HepG2 (cell line): ENCODE results near the gene COMMD2. TPM values are rescaled to one million over a fixed set of nuclear protein-coding genes. Genes with fewer than 3 reads are reported as not detected.
A peak's percentile ranks its signal among the peaks of the same experiment; 100 is the strongest.

Source experiments
- ATAC-seq: fragments of 200-7000 bp; cut with Tn5 transposase; 3 replicates; pipeline ENCODE4 v1.9.1; 2020; ENCODE audit warnings: mild to moderate bottlenecking, moderate library complexity
- BruUV-seq: library from RNA; stranded (reverse); fragments of 400-500 nt; replicated peaks from 2 replicates; lab custom pipeline; 2021; lab: Mats Ljungman, UMichigan
- CTCF ChIA-PET: fragments of 300-600 bp; formaldehyde crosslinking; extraction: SDS; loops from one replicate; lab custom pipeline; 2021; ENCODE audit warnings: low total read pairs, inconsistent platforms, low intra/inter-chr PET ratio; lab: Yijun Ruan, JAX
- POLR2A ChIA-PET: fragments of 350-600 bp; sonication (Branson Sonifier 250); formaldehyde crosslinking; loops from one replicate; lab custom pipeline; 2020; ENCODE audit warnings: antibody characterized with exemption, inconsistent platforms; lab: Yijun Ruan, JAX
- DNase-seq: peaks from one replicate; pipeline ENCODE4 v3.0.0-alpha.2; 2015; ENCODE audit warnings: low spot score
- FAIRE-seq: peaks from 3 replicates; lab custom pipeline; 2011; peaks lifted over from hg19 to GRCh38; lab: Jason Lieb, UNC
- H2AFZ ChIP-seq: one replicate; pipeline ENCODE4 v1.6.1; 2011; ENCODE audit warnings: low read length, inconsistent platforms
- H3K27ac ChIP-seq: fragments of 300-600 bp; 3 replicates; pipeline ENCODE4 v1.8.0; 2011; ENCODE audit warnings: mixed run types, mild to moderate bottlenecking, mixed read lengths, low read length, inconsistent platforms; ENCODE audit not compliant: insufficient read depth; ENCODE audit errors: extremely low read length
- H3K27me3 ChIP-seq, 2 experiments: fragments of 200-600 bp in 1 of 2; 2 replicates in 1 of 2; 3 replicates in 1 of 2; pipeline versions ENCODE4 v1.6.0 to v1.8.0; 2011; ENCODE audit warnings: low read length in 2 of 2, mild to moderate bottlenecking in 2 of 2, moderate library complexity in 2 of 2, inconsistent platforms in 1 of 2; ENCODE audit not compliant: insufficient read depth in 2 of 2, control insufficient read depth in 1 of 2
- H3K36me3 ChIP-seq, 2 experiments: fragments of 200-600 bp in 1 of 2; replicated peaks in 1 of 2; 2 replicates in 1 of 2; 3 replicates in 1 of 2; pipeline versions ENCODE4 v1.5.1 to v1.8.0; 2011; ENCODE audit warnings: low read length in 2 of 2, inconsistent platforms in 1 of 2; ENCODE audit not compliant: insufficient read depth in 2 of 2, control insufficient read depth in 1 of 2
- H3K4me1 ChIP-seq: 2 replicates; pipeline ENCODE4 v1.5.1; 2012; ENCODE audit warnings: low read length, inconsistent platforms; ENCODE audit not compliant: insufficient read depth
- H3K4me2 ChIP-seq: 2 replicates; pipeline ENCODE4 v1.6.0; 2011; ENCODE audit warnings: low read depth, low read length, inconsistent platforms
- H3K4me3 ChIP-seq, 3 experiments: fragments of 200-600 bp in 1 of 3; sonication (generic), shearing (Covaris generic) in 1 of 3; replicated peaks in 1 of 3; 2 replicates each; pipeline ENCODE4 v1.5.1; 2011 to 2016; ENCODE audit warnings: low read length in 3 of 3, inconsistent platforms in 2 of 3, low read depth in 2 of 3, mild to moderate bottlenecking in 2 of 3, control low read depth in 1 of 3, mixed read lengths in 1 of 3; ENCODE audit not compliant: insufficient read depth in 1 of 3
- H3K79me2 ChIP-seq: one replicate; pipeline ENCODE4 v1.6.1; 2011; ENCODE audit warnings: low read length, inconsistent platforms; ENCODE audit not compliant: insufficient read depth
- H3K9ac ChIP-seq: 2 replicates; pipeline ENCODE4 v1.6.0; 2011; ENCODE audit warnings: mild to moderate bottlenecking, low read depth, low read length, inconsistent platforms; ENCODE audit not compliant: insufficient read depth
- H3K9me3 ChIP-seq: 2 replicates; pipeline ENCODE4 v1.5.1; 2012; ENCODE audit warnings: mild to moderate bottlenecking, low read length
- H4K20me1 ChIP-seq: 2 replicates; pipeline ENCODE4 v1.6.0; 2011; ENCODE audit warnings: inconsistent platforms, mild to moderate bottlenecking, low read length, moderate library complexity; ENCODE audit not compliant: insufficient read depth
- HMG20B ChIP-seq: conservative IDR thresholded peaks from 2 replicates; pipeline ENCODE4 v1.6.1; 2016; ENCODE audit warnings: missing genetic modification reagents, missing compliant biosample characterization
- HNRNPL ChIP-seq: fragments of 200-400 bp; formaldehyde crosslinking; IDR thresholded peaks from 2 replicates; pipeline ENCODE4 v1.6.1; 2017; ENCODE audit warnings: mild to moderate bottlenecking, low read depth, low read length
- RBFOX2 ChIP-seq: fragments of 200-400 bp; formaldehyde crosslinking; IDR thresholded peaks from 2 replicates; pipeline ENCODE4 v1.6.1; 2017; ENCODE audit warnings: low read depth, mild to moderate bottlenecking, low read length
- TMF1 ChIP-seq: sonication (generic); formaldehyde crosslinking; IDR thresholded peaks from 2 replicates; pipeline ENCODE4 v1.8.1; 2022; ENCODE audit warnings: low read depth, missing genetic modification reagents
- ZNF138 ChIP-seq: sonication (generic); formaldehyde crosslinking; IDR thresholded peaks from 2 replicates; pipeline ENCODE4 v1.5.0; 2020; ENCODE audit warnings: mild to moderate bottlenecking, low read depth, missing genetic modification reagents
- ZNF225 ChIP-seq: sonication (generic); formaldehyde crosslinking; IDR thresholded peaks from 2 replicates; pipeline ENCODE4 v1.4.0; 2020; ENCODE audit warnings: mild to moderate bottlenecking, missing genetic modification reagents
- ZNF337 ChIP-seq: sonication (generic); formaldehyde crosslinking; IDR thresholded peaks from 2 replicates; pipeline ENCODE4 v1.5.1; 2020; ENCODE audit warnings: missing genetic modification reagents, low read depth, mild to moderate bottlenecking, borderline replicate concordance
- WGBS: methylation state at CpG from one replicate; pipeline ENCODE4 v1.1.6; 2017; ENCODE audit warnings: low lambda C conversion rate; 5-methylcytosine and 5-hydroxymethylcytosine counted together
- in situ Hi-C: cut with HindIII; loops from 2 replicates; pipeline ENCODE4 v1.10.0; 2017; ENCODE audit warnings: low pct_unique_long_range_greater_than_20kb; ENCODE audit not compliant: extremely low pct_ligation_motif_present
- intact Hi-C: fragments of 100-400 bp; cut with micrococcal nuclease; formaldehyde crosslinking; loops from one replicate; pipeline ENCODE4 v1.10.0; 2022; ENCODE audit not compliant: unreplicated experiment
- polyA plus RNA-seq, 8 experiments: library from polyadenylated mRNA; depleted of rRNA in 3 of 8; stranded (reverse) in 7 of 8; unstranded in 1 of 8; fragments of >200 nt; fragmentation: Illumina TruSeq in 4 of 8; extraction: Trizol in 4 of 8; gene quantifications; 2 replicates each; pipeline versions ENCODE4 v1.2.1 to v1.2.3, GENCODE V29; 2011 to 2016; ENCODE audit warnings: low read depth in 4 of 8, missing spikeins in 1 of 8, mixed read lengths in 1 of 8; ENCODE audit not compliant: insufficient read depth in 1 of 8
- total RNA-seq, 5 experiments: library from RNA; depleted of rRNA; stranded (reverse); fragments of >200 nt; fragmentation: Illumina TruSeq; extraction: Trizol; gene quantifications; 2 replicates each; pipeline ENCODE4 v1.2.3, GENCODE V29; 2016; ENCODE audit warnings: low read depth in 1 of 5
- TF ChIP-seq, protein P1 (sequence below): sonication (generic); formaldehyde crosslinking; IDR thresholded peaks from 2 replicates; pipeline ENCODE4 v1.8.1; 2022; ENCODE audit warnings: low read depth, mild to moderate bottlenecking, missing genetic modification reagents
- TF ChIP-seq, protein P2 (sequence below): sonication (generic); formaldehyde crosslinking; IDR thresholded peaks from 2 replicates; pipeline ENCODE4 v1.4.0; 2020; ENCODE audit warnings: missing genetic modification reagents
- TF ChIP-seq, protein P3 (sequence below): sonication (generic); formaldehyde crosslinking; IDR thresholded peaks from 2 replicates; pipeline ENCODE4 v1.5.0; 2020; ENCODE audit warnings: mild to moderate bottlenecking, low read depth, missing genetic modification reagents, borderline replicate concordance

COMMD2 gene
- total and polyA plus RNA-seq, 2 of the 13 experiments (the other 11 are each of a cell fraction or from before 2014, with no cell fraction given), result 33.0 to 57.6 TPM

DNA sequence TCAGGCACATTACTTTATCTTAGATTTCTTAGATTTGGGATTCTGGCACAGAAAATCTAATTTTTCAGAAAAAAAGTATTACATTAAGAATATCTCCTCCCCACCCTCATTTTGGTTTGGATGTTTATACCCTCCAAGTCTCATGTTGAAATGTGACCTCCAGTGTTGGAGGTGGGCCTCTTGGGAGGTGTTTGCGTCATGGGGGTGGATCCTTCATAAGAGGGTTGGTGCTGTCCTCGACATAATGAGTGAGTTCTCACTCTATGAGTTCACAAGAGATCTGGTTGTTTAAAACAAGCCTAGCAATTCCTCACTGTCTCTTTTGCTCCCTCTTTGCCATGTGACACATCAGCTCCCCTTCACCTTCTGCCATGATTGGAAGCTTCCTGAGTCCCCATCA is 48.8 kb downstream of the COMMD2 start (continued):
- TF ChIP-seq, protein P1, sequence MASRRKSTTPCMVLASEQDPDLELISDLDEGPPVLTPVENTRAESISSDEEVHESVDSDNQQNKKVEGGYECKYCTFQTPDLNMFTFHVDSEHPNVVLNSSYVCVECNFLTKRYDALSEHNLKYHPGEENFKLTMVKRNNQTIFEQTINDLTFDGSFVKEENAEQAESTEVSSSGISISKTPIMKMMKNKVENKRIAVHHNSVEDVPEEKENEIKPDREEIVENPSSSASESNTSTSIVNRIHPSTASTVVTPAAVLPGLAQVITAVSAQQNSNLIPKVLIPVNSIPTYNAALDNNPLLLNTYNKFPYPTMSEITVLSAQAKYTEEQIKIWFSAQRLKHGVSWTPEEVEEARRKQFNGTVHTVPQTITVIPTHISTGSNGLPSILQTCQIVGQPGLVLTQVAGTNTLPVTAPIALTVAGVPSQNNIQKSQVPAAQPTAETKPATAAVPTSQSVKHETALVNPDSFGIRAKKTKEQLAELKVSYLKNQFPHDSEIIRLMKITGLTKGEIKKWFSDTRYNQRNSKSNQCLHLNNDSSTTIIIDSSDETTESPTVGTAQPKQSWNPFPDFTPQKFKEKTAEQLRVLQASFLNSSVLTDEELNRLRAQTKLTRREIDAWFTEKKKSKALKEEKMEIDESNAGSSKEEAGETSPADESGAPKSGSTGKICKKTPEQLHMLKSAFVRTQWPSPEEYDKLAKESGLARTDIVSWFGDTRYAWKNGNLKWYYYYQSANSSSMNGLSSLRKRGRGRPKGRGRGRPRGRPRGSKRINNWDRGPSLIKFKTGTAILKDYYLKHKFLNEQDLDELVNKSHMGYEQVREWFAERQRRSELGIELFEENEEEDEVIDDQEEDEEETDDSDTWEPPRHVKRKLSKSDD (CRISPR knock-in tag), result no peak
- TF ChIP-seq RBFOX2 (no peak), ZNF337 (no peak), TMF1 (CRISPR knock-in tag) (no peak), HNRNPL (no peak)
- TF ChIP-seq, protein P2, sequence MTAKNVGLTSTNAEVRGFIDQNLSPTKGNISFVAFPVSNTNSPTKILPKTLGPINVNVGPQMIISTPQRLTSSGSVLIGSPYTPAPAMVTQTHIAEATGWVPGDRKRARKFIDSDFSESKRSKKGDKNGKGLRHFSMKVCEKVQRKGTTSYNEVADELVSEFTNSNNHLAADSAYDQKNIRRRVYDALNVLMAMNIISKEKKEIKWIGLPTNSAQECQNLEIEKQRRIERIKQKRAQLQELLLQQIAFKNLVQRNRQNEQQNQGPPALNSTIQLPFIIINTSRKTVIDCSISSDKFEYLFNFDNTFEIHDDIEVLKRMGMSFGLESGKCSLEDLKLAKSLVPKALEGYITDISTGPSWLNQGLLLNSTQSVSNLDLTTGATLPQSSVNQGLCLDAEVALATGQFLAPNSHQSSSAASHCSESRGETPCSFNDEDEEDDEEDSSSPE (CRISPR knock-in tag), result no peak
- TF ChIP-seq, protein P3, sequence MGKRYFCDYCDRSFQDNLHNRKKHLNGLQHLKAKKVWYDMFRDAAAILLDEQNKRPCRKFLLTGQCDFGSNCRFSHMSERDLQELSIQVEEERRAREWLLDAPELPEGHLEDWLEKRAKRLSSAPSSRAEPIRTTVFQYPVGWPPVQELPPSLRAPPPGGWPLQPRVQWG (CRISPR knock-in tag), result no peak

DNA sequence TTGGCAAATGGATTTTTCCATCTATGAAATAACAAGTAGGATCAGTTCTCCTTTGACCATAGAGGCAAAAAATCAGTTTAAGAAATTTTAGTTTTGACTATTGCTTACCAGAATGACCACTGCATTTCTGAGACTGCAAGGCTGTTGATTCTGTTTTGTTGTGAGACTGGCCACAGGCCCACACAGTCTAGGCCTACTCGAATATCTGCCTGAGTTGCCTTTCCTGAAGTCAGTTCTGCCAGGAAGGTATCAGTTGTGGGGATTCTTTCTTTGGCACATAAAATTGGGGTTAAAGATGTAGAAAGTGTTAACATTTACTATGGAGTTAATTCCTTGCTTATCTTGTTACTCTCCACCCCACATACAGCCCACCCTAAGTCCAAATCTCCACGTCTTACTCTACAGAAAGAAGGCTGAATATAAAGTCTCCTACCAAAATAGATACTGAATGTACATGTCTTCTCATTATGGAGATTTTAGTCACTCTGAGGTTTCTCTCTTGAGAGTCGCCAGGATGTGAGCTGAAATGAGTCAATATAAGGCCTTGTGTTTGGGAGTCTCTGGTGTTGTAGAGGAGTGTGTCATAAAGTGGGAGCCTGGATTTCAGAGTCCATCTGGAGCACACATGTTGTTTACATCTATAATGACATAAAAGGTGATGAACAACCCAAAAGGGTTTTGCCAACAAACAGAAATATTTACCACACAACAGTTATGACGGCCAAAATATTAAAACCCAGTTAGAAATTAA is 49.4 kb downstream of the COMMD2 start:
- Histone ChIP-seq H2AFZ (no peak overlapping the region), H3K27ac (no peak overlapping the region), H3K4me1 (peaks cover 13% of the 10 kb centered on the region; the same call in 1 of the 2 replicates), H3K36me3 (no peaks in the 10 kb centered on the region), H4K20me1 (no peaks in the 10 kb centered on the region), H3K4me2 (no peak overlapping the region), H3K9me3 (peaks cover 15% of the 10 kb centered on the region), H3K4me3 (no peak overlapping the region), H3K79me2 (no peaks in the 10 kb centered on the region), H3K27me3 (no peaks in the 10 kb centered on the region), H3K9ac (no peak overlapping the region)
- ChIA-PET CTCF (no interaction called here), POLR2A (no interaction called here)
- DNase-seq (no peak), ATAC-seq (peak; percentile 26; the same call in 1 of the 3 replicates), FAIRE-seq (no peak)
- TF ChIP-seq ZNF225 (CRISPR knock-in tag) (no peak), ZNF138 (no peak), HMG20B (CRISPR knock-in tag) (no peak)
- in situ Hi-C loops (no loop called here), intact Hi-C loops (no loop called here)
- 48% methylated on average over 4 of the region's 4 CpGs for WGBS
- no TSS peak for BruUV-seq
